AG10803 (cell line): ENCODE results near the gene AKAP10.
"Not testable (repeated sequence)": the region's sequence is repeated elsewhere in the genome, so short reads cannot be mapped to it uniquely, and the experiment has no call there.

ENCODE experiments used
- DNase-seq: peaks from one replicate; pipeline ENCODE4 v3.0.0; 2010; ENCODE audit warnings: low read depth
- H3K4me3 ChIP-seq: 2 replicates; pipeline ENCODE4 v1.5.1; 2011; ENCODE audit warnings: mild to moderate bottlenecking, low read length, control low read depth
- CTCF ChIP-seq: conservative IDR thresholded peaks from 2 replicates; pipeline ENCODE4 v1.5.1; 2011; ENCODE audit warnings: mild to moderate bottlenecking, low read length, control low read depth, inconsistent platforms

Gene AKAP10

GRCh38 chr17:19896679-19897078 is 80.9 kb downstream of the AKAP10 start:
- H3K4me3 ChIP-seq, result no peak overlapping the region
- TF ChIP-seq CTCF, result no peak
- DNase-seq, result no peak

- DNase-seq, H3K4me3 ChIP-seq: not testable (repeated sequence)
These were observed 87.1 kb downstream of the AKAP10 start for GRCh38 chr17:19890554-19890953.

DNA sequence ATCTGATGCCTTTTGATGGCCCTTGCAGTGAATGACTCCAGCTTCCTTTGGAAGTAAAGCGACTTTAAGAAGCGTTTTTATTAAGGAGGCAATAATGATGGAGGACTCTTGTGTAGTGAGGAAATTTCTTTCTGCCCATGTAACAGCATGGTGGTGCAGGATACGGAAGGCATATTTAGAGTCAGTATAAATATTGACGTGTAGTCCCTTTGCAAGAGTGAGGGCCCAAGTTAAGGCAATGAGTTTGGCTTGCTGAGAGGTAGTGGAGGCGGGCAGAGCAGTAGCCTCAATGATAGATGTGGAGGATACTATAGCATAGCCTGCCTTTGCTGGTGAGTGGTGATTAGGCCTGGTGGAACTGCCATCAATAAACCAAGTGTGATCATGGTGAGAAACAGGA is 87.6 kb downstream of the AKAP10 start:
- not testable (repeated sequence) for DNase-seq

GRCh38 chr17:19886116-19886515 is 91.5 kb downstream of the AKAP10 start:
- no peak overlapping the region for H3K4me3 ChIP-seq
- DNase-seq, result no peak
- TF ChIP-seq CTCF, result no peak

More for the DNA sequence above, 87.6 kb downstream of the AKAP10 start:
- H3K4me3 ChIP-seq, result not testable (repeated sequence)

DNA sequence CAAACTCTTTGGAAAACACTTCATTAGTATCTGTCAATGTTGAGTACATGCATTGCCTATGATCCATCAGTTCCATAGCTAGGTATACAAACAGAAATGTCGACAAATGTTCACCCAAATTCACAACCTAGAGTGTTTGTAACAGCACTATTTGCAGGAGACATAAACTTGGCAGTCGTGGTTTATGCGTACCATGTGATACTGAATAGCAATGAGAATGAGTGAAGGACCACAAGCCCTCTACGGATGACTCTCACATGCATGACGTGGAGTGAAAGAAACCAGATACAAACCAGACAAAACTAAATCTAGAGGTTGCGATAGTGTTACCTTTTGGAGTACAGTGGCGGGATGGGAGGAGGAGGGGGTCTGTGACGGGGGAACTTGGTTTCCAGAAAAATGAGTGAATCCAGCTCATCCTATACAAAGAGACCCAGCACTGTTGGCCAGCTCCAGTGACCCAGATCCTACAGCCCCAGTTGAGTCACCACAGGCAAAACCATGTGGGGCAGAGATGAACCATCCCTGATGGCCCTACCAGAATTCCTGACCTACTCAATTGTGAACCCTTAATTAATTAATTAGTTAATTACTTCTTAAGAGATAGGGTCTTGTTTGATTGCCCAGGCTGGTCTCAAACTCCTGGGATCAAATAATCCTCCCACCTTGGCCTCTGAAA is 94.0 kb downstream of the AKAP10 start:
- H3K4me3 ChIP-seq, result no peak overlapping the region
- DNase-seq, result no peak
- TF ChIP-seq CTCF, result no peak

- TF ChIP-seq CTCF, result no peak
- H3K4me3 ChIP-seq, result no peak overlapping the region
- DNase-seq, result no peak
These were observed 97.2 kb downstream of the AKAP10 start for GRCh38 chr17:19880393-19880792.

- no peak for TF ChIP-seq CTCF
These were observed 100.2 kb downstream of the AKAP10 start for GRCh38 chr17:19877364-19877945.

DNA sequence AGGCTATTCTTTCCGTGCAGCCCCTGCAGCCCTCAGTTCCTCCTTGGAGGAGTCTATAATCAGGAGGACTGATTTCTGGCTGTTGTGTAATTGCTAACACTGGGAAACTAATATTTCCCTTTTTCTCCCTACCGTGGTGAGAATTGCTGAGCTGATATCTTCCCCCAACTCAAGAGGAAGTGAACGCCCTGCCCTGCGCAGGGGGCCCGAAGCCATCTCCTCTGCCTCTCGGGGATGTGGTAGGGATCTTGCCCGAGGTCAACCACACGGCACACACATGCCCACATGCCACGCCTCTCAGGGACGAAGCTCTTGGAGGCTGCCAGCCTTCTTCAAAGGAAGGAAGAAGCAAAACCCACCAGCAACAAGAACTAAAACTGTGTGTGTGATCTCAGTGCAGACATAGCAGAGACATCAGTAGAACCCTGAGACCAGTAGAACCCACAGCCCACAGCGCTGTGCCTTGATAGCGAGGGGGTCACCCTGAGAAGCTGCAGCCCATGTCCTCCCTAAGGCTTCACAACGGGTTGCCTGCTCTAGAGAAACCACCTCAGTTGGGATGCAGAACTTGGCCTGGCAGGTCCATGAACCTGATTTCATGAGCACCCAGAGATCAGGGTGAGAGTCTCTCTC is 101.0 kb downstream of the AKAP10 start:
- DNase-seq, result no peak
- H3K4me3 ChIP-seq, result no peak overlapping the region
- no peak for TF ChIP-seq CTCF

More at GRCh38 chr17:19877364-19877945, 100.2 kb downstream of the AKAP10 start:
- no peak overlapping the region for H3K4me3 ChIP-seq
- no peak for DNase-seq
